Measurements from ENCODE around the gene GRIN3B. TPM values are rescaled to one million over a fixed set of nuclear protein-coding genes. Genes with fewer than 3 reads are reported as not detected.
A peak's percentile ranks its signal among the peaks of the same experiment; 100 is the strongest.

Gene GRIN3B
- total and polyA plus RNA-seq, 9 of the 15 experiments (the other 6 are each of a cell fraction or from before 2014, with no cell fraction given): 0.06 to 0.95 (median 0.19) TPM; not detected in 6

DNA sequence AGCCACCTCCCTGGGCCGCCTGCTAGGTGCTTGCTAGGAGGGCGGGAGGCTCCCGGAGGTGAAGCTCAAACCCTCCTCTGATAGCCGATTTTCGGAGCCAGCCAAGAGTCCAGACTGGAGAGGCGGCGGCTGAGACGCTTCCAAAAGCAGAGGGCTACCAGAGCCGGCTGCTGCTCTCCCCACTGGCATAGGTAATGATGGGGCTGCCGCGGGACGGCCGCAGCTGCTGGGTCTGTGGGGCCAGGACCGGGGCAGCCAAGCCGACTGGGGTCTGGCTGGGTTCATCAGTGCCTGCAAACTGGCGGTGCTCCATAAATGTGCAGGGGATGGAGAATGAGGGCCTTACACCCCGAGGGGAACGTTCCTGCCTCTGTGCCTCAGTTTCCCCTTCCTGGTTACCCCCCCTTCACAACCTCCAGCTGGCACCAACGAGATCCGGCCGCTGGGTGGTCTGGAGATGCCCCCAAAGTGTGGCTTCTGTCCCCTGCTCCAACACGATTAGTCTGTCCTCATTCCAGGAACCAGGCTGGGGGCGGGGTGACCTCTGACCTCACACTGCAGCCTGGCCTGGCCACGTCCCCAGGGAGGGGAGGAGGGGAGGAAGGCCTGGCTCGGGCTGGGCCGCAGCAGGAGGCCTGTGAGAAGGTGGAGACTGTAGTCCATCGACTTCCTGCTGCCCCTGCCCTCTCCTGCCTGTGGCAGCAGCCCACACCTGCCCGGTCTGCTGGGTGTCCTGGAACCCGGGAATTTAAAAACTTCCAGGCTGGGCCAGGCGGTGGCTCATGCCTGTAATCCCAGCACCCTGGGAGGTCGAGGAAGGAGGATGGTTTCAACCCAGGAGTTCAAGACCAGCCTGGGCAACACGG, 19.9 kb upstream of the GRIN3B start (continued):
- TF ChIP-seq NR3C1 (CRISPR knock-in tag; IDR thresholded peaks at IDR 0.05): no peak
- TF ChIP-seq ZFPM2 (CRISPR knock-in tag; IDR thresholded peaks at IDR 0.05): no peak
- TF ChIP-seq, protein P1, sequence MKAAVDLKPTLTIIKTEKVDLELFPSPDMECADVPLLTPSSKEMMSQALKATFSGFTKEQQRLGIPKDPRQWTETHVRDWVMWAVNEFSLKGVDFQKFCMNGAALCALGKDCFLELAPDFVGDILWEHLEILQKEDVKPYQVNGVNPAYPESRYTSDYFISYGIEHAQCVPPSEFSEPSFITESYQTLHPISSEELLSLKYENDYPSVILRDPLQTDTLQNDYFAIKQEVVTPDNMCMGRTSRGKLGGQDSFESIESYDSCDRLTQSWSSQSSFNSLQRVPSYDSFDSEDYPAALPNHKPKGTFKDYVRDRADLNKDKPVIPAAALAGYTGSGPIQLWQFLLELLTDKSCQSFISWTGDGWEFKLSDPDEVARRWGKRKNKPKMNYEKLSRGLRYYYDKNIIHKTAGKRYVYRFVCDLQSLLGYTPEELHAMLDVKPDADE (conservative IDR thresholded peaks at IDR 0.05; ENCODE audit: control insufficient read depth, low read depth, low read length): no peak
- TF ChIP-seq ESRRA (IDR thresholded peaks at IDR 0.05; ENCODE audit: borderline replicate concordance, low read depth): no peak
- TF ChIP-seq RAD51 (IDR thresholded peaks at IDR 0.05; ENCODE audit: borderline replicate concordance, low read depth): no peak
- TF ChIP-seq SMAD2 (IDR thresholded peaks at IDR 0.05; ENCODE audit: low read depth, low read length): no peak
- no peak for TF ChIP-seq ZNF444 (CRISPR knock-in tag; IDR thresholded peaks at IDR 0.05)
- TF ChIP-seq MYC (IDR thresholded peaks at IDR 0.05; ENCODE audit: low read depth, low read length): peak; percentile 83
- 0 out of 2 replicates have a peak, but pooled peaks have one; percentile 67 for TF ChIP-seq MYC (CRISPR knock-in tag; IDR thresholded peaks at IDR 0.05; ENCODE audit: borderline replicate concordance, low read depth)
- no peak for TF ChIP-seq ZNF134 (CRISPR knock-in tag; conservative IDR thresholded peaks at IDR 0.05)
- TF ChIP-seq RCOR1 (IDR thresholded peaks at IDR 0.05; ENCODE audit: borderline replicate concordance in 1 of 2, low read depth in 2 of 2, low read length in 2 of 2): peak in 1 of 2 experiments; percentile 81; a peak in 1 of 4 replicates
- TF ChIP-seq, protein P2, sequence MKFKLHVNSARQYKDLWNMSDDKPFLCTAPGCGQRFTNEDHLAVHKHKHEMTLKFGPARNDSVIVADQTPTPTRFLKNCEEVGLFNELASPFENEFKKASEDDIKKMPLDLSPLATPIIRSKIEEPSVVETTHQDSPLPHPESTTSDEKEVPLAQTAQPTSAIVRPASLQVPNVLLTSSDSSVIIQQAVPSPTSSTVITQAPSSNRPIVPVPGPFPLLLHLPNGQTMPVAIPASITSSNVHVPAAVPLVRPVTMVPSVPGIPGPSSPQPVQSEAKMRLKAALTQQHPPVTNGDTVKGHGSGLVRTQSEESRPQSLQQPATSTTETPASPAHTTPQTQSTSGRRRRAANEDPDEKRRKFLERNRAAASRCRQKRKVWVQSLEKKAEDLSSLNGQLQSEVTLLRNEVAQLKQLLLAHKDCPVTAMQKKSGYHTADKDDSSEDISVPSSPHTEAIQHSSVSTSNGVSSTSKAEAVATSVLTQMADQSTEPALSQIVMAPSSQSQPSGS (CRISPR knock-in tag; IDR thresholded peaks at IDR 0.05): no peak
- TF ChIP-seq POLR2G (IDR thresholded peaks at IDR 0.05; ENCODE audit: low read depth, low read length): peak; percentile 74
- no peak for TF ChIP-seq ZNF347 (CRISPR knock-in tag; IDR thresholded peaks at IDR 0.05; ENCODE audit: low read depth)
- TF ChIP-seq ARNT (IDR thresholded peaks at IDR 0.05): no peak; a peak in 1 of 4 replicates
- TF ChIP-seq ZSCAN32 (CRISPR knock-in tag; IDR thresholded peaks at IDR 0.05): no peak
- no peak for TF ChIP-seq TARDBP (IDR thresholded peaks at IDR 0.05)
- TF ChIP-seq, protein P3, sequence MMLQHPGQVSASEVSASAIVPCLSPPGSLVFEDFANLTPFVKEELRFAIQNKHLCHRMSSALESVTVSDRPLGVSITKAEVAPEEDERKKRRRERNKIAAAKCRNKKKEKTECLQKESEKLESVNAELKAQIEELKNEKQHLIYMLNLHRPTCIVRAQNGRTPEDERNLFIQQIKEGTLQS (IDR thresholded peaks at IDR 0.05): peak; percentile 47; the same call in 1 of the 2 replicates
- TF ChIP-seq, protein P3 (CRISPR knock-in tag; conservative IDR thresholded peaks at IDR 0.05): no peak
- TF ChIP-seq, protein P4, sequence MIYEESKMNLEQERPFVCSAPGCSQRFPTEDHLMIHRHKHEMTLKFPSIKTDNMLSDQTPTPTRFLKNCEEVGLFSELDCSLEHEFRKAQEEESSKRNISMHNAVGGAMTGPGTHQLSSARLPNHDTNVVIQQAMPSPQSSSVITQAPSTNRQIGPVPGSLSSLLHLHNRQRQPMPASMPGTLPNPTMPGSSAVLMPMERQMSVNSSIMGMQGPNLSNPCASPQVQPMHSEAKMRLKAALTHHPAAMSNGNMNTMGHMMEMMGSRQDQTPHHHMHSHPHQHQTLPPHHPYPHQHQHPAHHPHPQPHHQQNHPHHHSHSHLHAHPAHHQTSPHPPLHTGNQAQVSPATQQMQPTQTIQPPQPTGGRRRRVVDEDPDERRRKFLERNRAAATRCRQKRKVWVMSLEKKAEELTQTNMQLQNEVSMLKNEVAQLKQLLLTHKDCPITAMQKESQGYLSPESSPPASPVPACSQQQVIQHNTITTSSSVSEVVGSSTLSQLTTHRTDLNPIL (CRISPR knock-in tag; IDR thresholded peaks at IDR 0.05): no peak
- TF ChIP-seq SMARCA4 (IDR thresholded peaks at IDR 0.05): peak; percentile 75
- TF ChIP-seq GTF2E2 (tag; IDR thresholded peaks at IDR 0.05): no peak
- no peak for TF ChIP-seq ZNF830 (CRISPR knock-in tag; IDR thresholded peaks at IDR 0.05)
- TF ChIP-seq, protein P5, sequence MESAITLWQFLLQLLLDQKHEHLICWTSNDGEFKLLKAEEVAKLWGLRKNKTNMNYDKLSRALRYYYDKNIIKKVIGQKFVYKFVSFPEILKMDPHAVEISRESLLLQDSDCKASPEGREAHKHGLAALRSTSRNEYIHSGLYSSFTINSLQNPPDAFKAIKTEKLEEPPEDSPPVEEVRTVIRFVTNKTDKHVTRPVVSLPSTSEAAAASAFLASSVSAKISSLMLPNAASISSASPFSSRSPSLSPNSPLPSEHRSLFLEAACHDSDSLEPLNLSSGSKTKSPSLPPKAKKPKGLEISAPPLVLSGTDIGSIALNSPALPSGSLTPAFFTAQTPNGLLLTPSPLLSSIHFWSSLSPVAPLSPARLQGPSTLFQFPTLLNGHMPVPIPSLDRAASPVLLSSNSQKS (CRISPR knock-in tag; IDR thresholded peaks at IDR 0.05): no peak

Data from K562 (cell line).